ENCODE data around the gene FAM219A.

DNA sequence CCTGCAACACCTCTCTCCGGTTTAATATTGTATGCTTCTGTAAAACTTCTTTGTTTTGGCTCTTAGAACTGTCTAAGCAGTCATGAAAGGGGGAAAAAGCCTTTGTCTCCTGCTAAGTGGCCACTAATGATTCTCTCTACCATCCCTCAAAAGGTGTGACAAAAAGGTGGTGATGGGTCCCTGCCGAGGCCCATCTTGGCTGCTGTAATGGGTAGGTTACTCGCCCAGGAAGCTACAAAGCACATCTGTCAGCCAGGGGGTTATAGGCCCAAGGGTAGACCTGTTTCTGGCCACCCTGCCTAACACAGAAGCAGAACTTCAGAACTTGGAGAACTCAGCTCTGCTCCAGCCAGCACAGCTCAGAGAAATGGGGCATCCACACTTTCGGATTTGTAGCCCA is 1.6 kb downstream of the FAM219A start:
- TF ChIP-seq, protein P1, sequence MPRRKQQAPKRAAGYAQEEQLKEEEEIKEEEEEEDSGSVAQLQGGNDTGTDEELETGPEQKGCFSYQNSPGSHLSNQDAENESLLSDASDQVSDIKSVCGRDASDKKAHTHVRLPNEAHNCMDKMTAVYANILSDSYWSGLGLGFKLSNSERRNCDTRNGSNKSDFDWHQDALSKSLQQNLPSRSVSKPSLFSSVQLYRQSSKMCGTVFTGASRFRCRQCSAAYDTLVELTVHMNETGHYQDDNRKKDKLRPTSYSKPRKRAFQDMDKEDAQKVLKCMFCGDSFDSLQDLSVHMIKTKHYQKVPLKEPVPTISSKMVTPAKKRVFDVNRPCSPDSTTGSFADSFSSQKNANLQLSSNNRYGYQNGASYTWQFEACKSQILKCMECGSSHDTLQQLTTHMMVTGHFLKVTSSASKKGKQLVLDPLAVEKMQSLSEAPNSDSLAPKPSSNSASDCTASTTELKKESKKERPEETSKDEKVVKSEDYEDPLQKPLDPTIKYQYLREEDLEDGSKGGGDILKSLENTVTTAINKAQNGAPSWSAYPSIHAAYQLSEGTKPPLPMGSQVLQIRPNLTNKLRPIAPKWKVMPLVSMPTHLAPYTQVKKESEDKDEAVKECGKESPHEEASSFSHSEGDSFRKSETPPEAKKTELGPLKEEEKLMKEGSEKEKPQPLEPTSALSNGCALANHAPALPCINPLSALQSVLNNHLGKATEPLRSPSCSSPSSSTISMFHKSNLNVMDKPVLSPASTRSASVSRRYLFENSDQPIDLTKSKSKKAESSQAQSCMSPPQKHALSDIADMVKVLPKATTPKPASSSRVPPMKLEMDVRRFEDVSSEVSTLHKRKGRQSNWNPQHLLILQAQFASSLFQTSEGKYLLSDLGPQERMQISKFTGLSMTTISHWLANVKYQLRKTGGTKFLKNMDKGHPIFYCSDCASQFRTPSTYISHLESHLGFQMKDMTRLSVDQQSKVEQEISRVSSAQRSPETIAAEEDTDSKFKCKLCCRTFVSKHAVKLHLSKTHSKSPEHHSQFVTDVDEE (CRISPR knock-in tag; IDR thresholded peaks at IDR 0.05) = no peak
- TF ChIP-seq BACH2 (CRISPR knock-in tag; IDR thresholded peaks at IDR 0.05; ENCODE audit: borderline replicate concordance) = no peak
- TF ChIP-seq, protein P2, sequence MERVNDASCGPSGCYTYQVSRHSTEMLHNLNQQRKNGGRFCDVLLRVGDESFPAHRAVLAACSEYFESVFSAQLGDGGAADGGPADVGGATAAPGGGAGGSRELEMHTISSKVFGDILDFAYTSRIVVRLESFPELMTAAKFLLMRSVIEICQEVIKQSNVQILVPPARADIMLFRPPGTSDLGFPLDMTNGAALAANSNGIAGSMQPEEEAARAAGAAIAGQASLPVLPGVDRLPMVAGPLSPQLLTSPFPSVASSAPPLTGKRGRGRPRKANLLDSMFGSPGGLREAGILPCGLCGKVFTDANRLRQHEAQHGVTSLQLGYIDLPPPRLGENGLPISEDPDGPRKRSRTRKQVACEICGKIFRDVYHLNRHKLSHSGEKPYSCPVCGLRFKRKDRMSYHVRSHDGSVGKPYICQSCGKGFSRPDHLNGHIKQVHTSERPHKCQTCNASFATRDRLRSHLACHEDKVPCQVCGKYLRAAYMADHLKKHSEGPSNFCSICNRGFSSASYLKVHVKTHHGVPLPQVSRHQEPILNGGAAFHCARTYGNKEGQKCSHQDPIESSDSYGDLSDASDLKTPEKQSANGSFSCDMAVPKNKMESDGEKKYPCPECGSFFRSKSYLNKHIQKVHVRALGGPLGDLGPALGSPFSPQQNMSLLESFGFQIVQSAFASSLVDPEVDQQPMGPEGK (CRISPR knock-in tag; IDR thresholded peaks at IDR 0.05; ENCODE audit: borderline replicate concordance) = no peak
- TF ChIP-seq OSR1 (CRISPR knock-in tag; IDR thresholded peaks at IDR 0.05) = no peak
- no peak for TF ChIP-seq ARNTL (CRISPR knock-in tag; IDR thresholded peaks at IDR 0.05; ENCODE audit: borderline replicate concordance, low read depth)
- no peak for TF ChIP-seq RARB (CRISPR knock-in tag; IDR thresholded peaks at IDR 0.05)
- no peak for TF ChIP-seq ZC3H10 (CRISPR knock-in tag; IDR thresholded peaks at IDR 0.05)
- no peak for TF ChIP-seq TCF4 (CRISPR knock-in tag; IDR thresholded peaks at IDR 0.05; ENCODE audit: borderline replicate concordance)

Data from SK-N-SH treated with all-trans-retinoic acid at 6 μM for 48 hours (cell line).